ENCODE measurements around the gene FURIN. TPM values are rescaled to one million over a fixed set of nuclear protein-coding genes. Genes with fewer than 3 reads are reported as not detected.

The FURIN gene
- total and polyA plus RNA-seq, 2 of the 4 experiments (the other 2 are of a cell fraction), result 34.8 to 54.3 TPM

DNA sequence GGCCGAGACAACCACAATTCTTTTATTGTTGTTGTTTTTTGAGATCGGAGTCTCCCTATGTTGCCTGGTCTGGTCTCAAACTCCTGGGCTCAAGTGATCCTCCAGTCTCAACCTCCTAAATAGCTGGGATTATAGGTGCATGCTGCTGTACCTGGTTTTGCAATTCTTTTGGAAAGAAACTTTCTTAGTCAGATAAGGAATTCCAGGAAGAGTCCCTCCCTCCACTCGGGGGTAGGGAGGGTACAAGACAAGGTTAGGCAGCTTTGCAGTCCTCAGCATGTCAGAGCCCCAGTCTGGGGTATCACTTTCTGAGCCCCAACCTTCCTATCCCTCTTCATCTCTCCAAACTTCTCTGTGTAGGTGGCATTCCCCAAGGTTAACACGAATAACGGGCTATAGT, 33.8 kb upstream of the FURIN start:
- TF ChIP-seq RCOR1 (IDR thresholded peaks at IDR 0.05; ENCODE audit: insufficient replicate concordance, low read length) (no peak), RAD21 (IDR thresholded peaks at IDR 0.05; ENCODE audit: low read length) (no peak), MXI1 (IDR thresholded peaks at IDR 0.05; ENCODE audit: borderline replicate concordance, low read depth, low read length) (no peak), MAZ (IDR thresholded peaks at IDR 0.05; ENCODE audit: borderline replicate concordance, low read depth, low read length) (no peak), SMC3 (IDR thresholded peaks at IDR 0.05; ENCODE audit: low read depth, low read length) (no peak), CHD1 (IDR thresholded peaks at IDR 0.05; ENCODE audit: low read depth, low read length) (no peak), POLR2A (IDR thresholded peaks at IDR 0.05; ENCODE audit: low read depth, low read length) (no peak), FOS (IDR thresholded peaks at IDR 0.05; ENCODE audit: low read depth, low read length) (no peak), BHLHE40 (IDR thresholded peaks at IDR 0.05; ENCODE audit: low read depth, low read length) (no peak), NFE2L2 (IDR thresholded peaks at IDR 0.05; ENCODE audit: low read depth, low read length) (no peak), RFX5 (IDR thresholded peaks at IDR 0.05; ENCODE audit: low read depth, low read length) (no peak), MAFK (IDR thresholded peaks at IDR 0.05; ENCODE audit: low read depth, low read length) (no peak), CEBPB (IDR thresholded peaks at IDR 0.05; ENCODE audit: low read depth, low read length) (no peak)
- TF ChIP-seq, protein P1, sequence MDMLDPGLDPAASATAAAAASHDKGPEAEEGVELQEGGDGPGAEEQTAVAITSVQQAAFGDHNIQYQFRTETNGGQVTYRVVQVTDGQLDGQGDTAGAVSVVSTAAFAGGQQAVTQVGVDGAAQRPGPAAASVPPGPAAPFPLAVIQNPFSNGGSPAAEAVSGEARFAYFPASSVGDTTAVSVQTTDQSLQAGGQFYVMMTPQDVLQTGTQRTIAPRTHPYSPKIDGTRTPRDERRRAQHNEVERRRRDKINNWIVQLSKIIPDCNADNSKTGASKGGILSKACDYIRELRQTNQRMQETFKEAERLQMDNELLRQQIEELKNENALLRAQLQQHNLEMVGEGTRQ (IDR thresholded peaks at IDR 0.05; ENCODE audit: low read depth, low read length), result no peak
- TF ChIP-seq, protein P2, sequence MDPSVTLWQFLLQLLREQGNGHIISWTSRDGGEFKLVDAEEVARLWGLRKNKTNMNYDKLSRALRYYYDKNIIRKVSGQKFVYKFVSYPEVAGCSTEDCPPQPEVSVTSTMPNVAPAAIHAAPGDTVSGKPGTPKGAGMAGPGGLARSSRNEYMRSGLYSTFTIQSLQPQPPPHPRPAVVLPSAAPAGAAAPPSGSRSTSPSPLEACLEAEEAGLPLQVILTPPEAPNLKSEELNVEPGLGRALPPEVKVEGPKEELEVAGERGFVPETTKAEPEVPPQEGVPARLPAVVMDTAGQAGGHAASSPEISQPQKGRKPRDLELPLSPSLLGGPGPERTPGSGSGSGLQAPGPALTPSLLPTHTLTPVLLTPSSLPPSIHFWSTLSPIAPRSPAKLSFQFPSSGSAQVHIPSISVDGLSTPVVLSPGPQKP (IDR thresholded peaks at IDR 0.05; ENCODE audit: borderline replicate concordance, low read depth, low read length), result no peak
- TF ChIP-seq, protein P3, sequence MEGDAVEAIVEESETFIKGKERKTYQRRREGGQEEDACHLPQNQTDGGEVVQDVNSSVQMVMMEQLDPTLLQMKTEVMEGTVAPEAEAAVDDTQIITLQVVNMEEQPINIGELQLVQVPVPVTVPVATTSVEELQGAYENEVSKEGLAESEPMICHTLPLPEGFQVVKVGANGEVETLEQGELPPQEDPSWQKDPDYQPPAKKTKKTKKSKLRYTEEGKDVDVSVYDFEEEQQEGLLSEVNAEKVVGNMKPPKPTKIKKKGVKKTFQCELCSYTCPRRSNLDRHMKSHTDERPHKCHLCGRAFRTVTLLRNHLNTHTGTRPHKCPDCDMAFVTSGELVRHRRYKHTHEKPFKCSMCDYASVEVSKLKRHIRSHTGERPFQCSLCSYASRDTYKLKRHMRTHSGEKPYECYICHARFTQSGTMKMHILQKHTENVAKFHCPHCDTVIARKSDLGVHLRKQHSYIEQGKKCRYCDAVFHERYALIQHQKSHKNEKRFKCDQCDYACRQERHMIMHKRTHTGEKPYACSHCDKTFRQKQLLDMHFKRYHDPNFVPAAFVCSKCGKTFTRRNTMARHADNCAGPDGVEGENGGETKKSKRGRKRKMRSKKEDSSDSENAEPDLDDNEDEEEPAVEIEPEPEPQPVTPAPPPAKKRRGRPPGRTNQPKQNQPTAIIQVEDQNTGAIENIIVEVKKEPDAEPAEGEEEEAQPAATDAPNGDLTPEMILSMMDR (conservative IDR thresholded peaks at IDR 0.05; ENCODE audit: low read depth, low read length), result no peak
- intact Hi-C loops (cut with micrococcal nuclease), result no loop called here
- POLR2A ChIA-PET (ENCODE audit: unreplicated experiment), result no interaction called here

More for the DNA sequence above, 33.8 kb upstream of the FURIN start:
- Histone ChIP-seq H3K79me1 (ENCODE audit: low read depth in 1 of 2, low read length in 2 of 2) (no peaks in the 10 kb centered on the region), H3K23ac (ENCODE audit: low read depth, low read length) (no peak overlapping the region), H3K18ac (ENCODE audit: low read depth, low read length) (no peak overlapping the region), H3K27ac (ENCODE audit: insufficient read depth, low read length) (no peak overlapping the region), H3K9me1 (ENCODE audit: insufficient read depth, low read length) (no peaks in the 10 kb centered on the region), H4K91ac (ENCODE audit: insufficient read depth, low read depth, low read length) (no peak overlapping the region), H3K4me1 (ENCODE audit: control insufficient read depth, insufficient read depth, low read length) (peaks cover 5% of the 10 kb centered on the region), H2BK5ac (ENCODE audit: low read depth, low read length, poor library complexity, severe bottlenecking) (no peak overlapping the region), H2BK15ac (ENCODE audit: low read depth, low read length) (no peak overlapping the region), H3K27me3 (ENCODE audit: control insufficient read depth, insufficient read depth, low read length) (peaks cover 11% of the 10 kb centered on the region), H2AK5ac (ENCODE audit: low read depth, low read length) (no peak overlapping the region), H3K4me2 (ENCODE audit: low read depth, low read length) (no peak overlapping the region), H2AK9ac (replicated peaks; ENCODE audit: low read depth, low read length, poor library complexity) (no peak overlapping the region), H3K36me3 (ENCODE audit: control insufficient read depth, insufficient read depth, low read length) (no peaks in the 10 kb centered on the region), H3K56ac (ENCODE audit: extremely low read depth, insufficient read depth, low read length) (no peak overlapping the region), H4K8ac (ENCODE audit: low read depth in 2 of 2, low read length in 2 of 2) (no peak overlapping the region), H3K4ac (ENCODE audit: low read depth, low read length) (no peak overlapping the region), H3K9me3 (ENCODE audit: control insufficient read depth, insufficient read depth, low read length) (no peaks in the 10 kb centered on the region), H4K20me1 (ENCODE audit: insufficient read depth, low read length) (no peaks in the 10 kb centered on the region; the same call in 1 of the 2 replicates), H2BK20ac (ENCODE audit: low read depth, low read length) (no peak overlapping the region), H3K9ac (ENCODE audit: low read depth, low read length) (no peak overlapping the region), H2AFZ (replicated peaks; ENCODE audit: low read length, poor library complexity) (no peak overlapping the region), H4K5ac (ENCODE audit: low read depth, low read length) (no peak overlapping the region), H3K4me3 (ENCODE audit: insufficient read depth, low read depth, low read length) (no peak overlapping the region), H2BK120ac (ENCODE audit: low read depth, low read length) (no peak overlapping the region), H3K14ac (replicated peaks; ENCODE audit: low read depth, low read length) (no peak overlapping the region; the same call in 1 of the 2 replicates)
- DNase-seq (no peak), ATAC-seq (ENCODE audit: low read depth) (no peak)
- CTCF ChIA-PET, result interaction anchor here (1.2 kb wide), 1 partner anchor 10 kb away, joined by 6 read pairs; no protein-coding TSS in a partner anchor
- dilution Hi-C loops (cut with HindIII; ENCODE audit: low sequenced_read_pairs, unreplicated experiment), result no loop called here
- BruUV-seq (replicated peaks), result no TSS peak
- in situ Hi-C loops (cut with MboI; ENCODE audit: low sequenced_read_pairs), result no loop called here
- no CpG with 5 or more reads among the region's 5 CpGs for WGBS, 2 experiments (ENCODE audit: extremely low coverage in 2 of 2, insufficient read length in 1 of 2)

All from IMR-90 (cell line).